Erythroblast (primary cell): ENCODE data around the gene NEURL1B.

ENCODE experiments used
- GATA1 ChIP-seq: IDR thresholded peaks from 2 replicates; pipeline ENCODE4 v1.6.1; 2011; ENCODE audit warnings: low read depth, mild to moderate bottlenecking, control low read depth, low read length, moderate library complexity
- POLR2A ChIP-seq: IDR thresholded peaks from 2 replicates; pipeline ENCODE4 v1.6.1; 2011; ENCODE audit warnings: mild to moderate bottlenecking, low read length

GRCh38 chr5:172661526-172661925 lies 20.5 kb downstream of the NEURL1B start:
- TF ChIP-seq POLR2A (no peak), GATA1 (no peak)
